ENCODE results near the gene ZC3H8.

Gene ZC3H8

GRCh38 chr2:112275311-112275886 is 20.6 kb upstream of the ZC3H8 start, which contains the start of gene ZC3H6:
Gene ZC3H6 (plus strand): TSS chr2:112275597. CDS start chr2:112275995, 398 bp downstream.
- Histone ChIP-seq H3K4me1 (ENCODE audit: insufficient read depth, low read length) (peaks cover 31% of the 10 kb centered on the region), H2AFZ (ENCODE audit: low read depth, low read length) (peak within 1 kb of the TSS; percentile 87), H3K9ac (ENCODE audit: low read depth, low read length) (peak within 1 kb of the TSS; percentile 100), H3K4me3 (ENCODE audit: low read depth in 1 of 2, low read length in 2 of 2) (peak within 1 kb of the TSS; percentile 67 to 96), H3K9me3 (ENCODE audit: insufficient read depth, low read length, severe bottlenecking) (no peaks in the 10 kb centered on the region), H3K27me3 (ENCODE audit: insufficient read depth, low read length, poor library complexity) (no peaks in the 10 kb centered on the region), H3K4me2 (ENCODE audit: insufficient read depth, low read length) (peak within 1 kb of the TSS; percentile 89), H3K36me3 (ENCODE audit: insufficient read depth, low read length) (no peaks in the 10 kb centered on the region; the same call in 1 of the 2 replicates), H3K27ac (ENCODE audit: low read length) (peak within 1 kb of the TSS; percentile 97), H4K20me1 (ENCODE audit: insufficient read depth, low read length) (no peaks in the 10 kb centered on the region), H3K79me2 (ENCODE audit: insufficient read depth, low read length) (peaks cover 14% of the 10 kb centered on the region)
- DNase-seq (peak; percentile 99), ATAC-seq (ENCODE audit: insufficient read depth, low read depth) (peak; percentile 88)
- TF ChIP-seq CTCF (IDR thresholded peaks at IDR 0.05; ENCODE audit: borderline replicate concordance, extremely low read depth, low read length, poor library complexity, severe bottlenecking) (no peak), EZH2 (IDR thresholded peaks at IDR 0.05; ENCODE audit: borderline replicate concordance, low read depth, low read length, severe bottlenecking) (no peak)

GRCh38 chr2:112273349-112273748 is 18.5 kb upstream of the ZC3H8 start:
- Histone ChIP-seq H3K9me3 (ENCODE audit: insufficient read depth, low read length, severe bottlenecking) (no peaks in the 10 kb centered on the region), H3K9ac (ENCODE audit: low read depth, low read length) (no peak overlapping the region), H3K4me2 (ENCODE audit: insufficient read depth, low read length) (no peak overlapping the region), H3K4me3 (ENCODE audit: low read depth in 1 of 2, low read length in 2 of 2) (no peak overlapping the region), H3K27me3 (ENCODE audit: insufficient read depth, low read length, poor library complexity) (no peaks in the 10 kb centered on the region), H3K36me3 (ENCODE audit: insufficient read depth, low read length) (no peaks in the 10 kb centered on the region; the same call in 1 of the 2 replicates), H3K4me1 (ENCODE audit: insufficient read depth, low read length) (peaks cover 31% of the 10 kb centered on the region), H2AFZ (ENCODE audit: low read depth, low read length) (no peak overlapping the region), H3K27ac (ENCODE audit: low read length) (0 out of 2 replicates have a peak overlapping the region, but pooled peaks have one; percentile 33), H3K79me2 (ENCODE audit: insufficient read depth, low read length) (peaks cover 14% of the 10 kb centered on the region), H4K20me1 (ENCODE audit: insufficient read depth, low read length) (no peaks in the 10 kb centered on the region)
- no peak for ATAC-seq (ENCODE audit: insufficient read depth, low read depth)
- no peak for DNase-seq
- TF ChIP-seq CTCF (IDR thresholded peaks at IDR 0.05; ENCODE audit: borderline replicate concordance, extremely low read depth, low read length, poor library complexity, severe bottlenecking) (no peak), EZH2 (IDR thresholded peaks at IDR 0.05; ENCODE audit: borderline replicate concordance, low read depth, low read length, severe bottlenecking) (no peak)

- no peak for TF ChIP-seq EZH2 (IDR thresholded peaks at IDR 0.05; ENCODE audit: borderline replicate concordance, low read depth, low read length, severe bottlenecking)
- no peak for ATAC-seq (ENCODE audit: insufficient read depth, low read depth)
Observed at GRCh38 chr2:112272669-112273068, 17.8 kb upstream of the ZC3H8 start.

GRCh38 chr2:112268547-112268946 is 13.7 kb upstream of the ZC3H8 start:
- TF ChIP-seq EZH2 (IDR thresholded peaks at IDR 0.05; ENCODE audit: borderline replicate concordance, low read depth, low read length, severe bottlenecking), result no peak
- no peak for TF ChIP-seq CTCF (IDR thresholded peaks at IDR 0.05; ENCODE audit: borderline replicate concordance, extremely low read depth, low read length, poor library complexity, severe bottlenecking)
- H3K36me3 ChIP-seq (ENCODE audit: insufficient read depth, low read length), result no peaks in the 10 kb centered on the region
- no peak for ATAC-seq (ENCODE audit: insufficient read depth, low read depth)

More at GRCh38 chr2:112272669-112273068, 17.8 kb upstream of the ZC3H8 start:
- no peak overlapping the region for H2AFZ ChIP-seq (ENCODE audit: low read depth, low read length)
- no peaks in the 10 kb centered on the region for H3K27me3 ChIP-seq (ENCODE audit: insufficient read depth, low read length, poor library complexity)
- no peaks in the 10 kb centered on the region; the same call in 1 of the 2 replicates for H3K36me3 ChIP-seq (ENCODE audit: insufficient read depth, low read length)
- no peaks in the 10 kb centered on the region for H3K9me3 ChIP-seq (ENCODE audit: insufficient read depth, low read length, severe bottlenecking)
- H3K27ac ChIP-seq (ENCODE audit: low read length), result no peak overlapping the region
- H3K4me1 ChIP-seq (ENCODE audit: insufficient read depth, low read length), result peaks cover 27% of the 10 kb centered on the region
- H3K9ac ChIP-seq (ENCODE audit: low read depth, low read length), result no peak overlapping the region
- H4K20me1 ChIP-seq (ENCODE audit: insufficient read depth, low read length), result no peaks in the 10 kb centered on the region
- H3K4me2 ChIP-seq (ENCODE audit: insufficient read depth, low read length), result no peak overlapping the region
- no peak for DNase-seq
- H3K79me2 ChIP-seq (ENCODE audit: insufficient read depth, low read length), result peaks cover 14% of the 10 kb centered on the region
- no peak overlapping the region for H3K4me3 ChIP-seq (ENCODE audit: low read depth in 1 of 2, low read length in 2 of 2)

More at GRCh38 chr2:112268547-112268946, 13.7 kb upstream of the ZC3H8 start:
- H3K4me2 ChIP-seq (ENCODE audit: insufficient read depth, low read length), result no peak overlapping the region
- peak overlapping the region; percentile 47; the same call in 1 of the 2 replicates for H2AFZ ChIP-seq (ENCODE audit: low read depth, low read length)
- H3K9me3 ChIP-seq (ENCODE audit: insufficient read depth, low read length, severe bottlenecking), result no peaks in the 10 kb centered on the region
- H3K27ac ChIP-seq (ENCODE audit: low read length), result no peak overlapping the region
- no peaks in the 10 kb centered on the region for H4K20me1 ChIP-seq (ENCODE audit: insufficient read depth, low read length)
- DNase-seq, result no peak
- H3K27me3 ChIP-seq (ENCODE audit: insufficient read depth, low read length, poor library complexity), result no peaks in the 10 kb centered on the region
- 0 out of 2 replicates have a peak, but pooled peaks cover under 1% of the 10 kb centered on the region for H3K4me1 ChIP-seq (ENCODE audit: insufficient read depth, low read length)
- no peak overlapping the region for H3K9ac ChIP-seq (ENCODE audit: low read depth, low read length)
- no peaks in the 10 kb centered on the region for H3K79me2 ChIP-seq (ENCODE audit: insufficient read depth, low read length)
- H3K4me3 ChIP-seq (ENCODE audit: low read depth in 1 of 2, low read length in 2 of 2), result no peak overlapping the region
